Stimulated activated CD8-positive, alpha-beta memory T cell treated with anti-CD3 and anti-CD28 coated beads, Interleukin-7, amount 100 ng/mL, for 24 hours (primary cell): ENCODE measurements around the gene SLC29A1.

Experiments
- DNase-seq: peaks from one replicate; pipeline ENCODE4 v3.0.0-alpha.2; 2020; ENCODE audit warnings: low read depth

Gene SLC29A1

DNA sequence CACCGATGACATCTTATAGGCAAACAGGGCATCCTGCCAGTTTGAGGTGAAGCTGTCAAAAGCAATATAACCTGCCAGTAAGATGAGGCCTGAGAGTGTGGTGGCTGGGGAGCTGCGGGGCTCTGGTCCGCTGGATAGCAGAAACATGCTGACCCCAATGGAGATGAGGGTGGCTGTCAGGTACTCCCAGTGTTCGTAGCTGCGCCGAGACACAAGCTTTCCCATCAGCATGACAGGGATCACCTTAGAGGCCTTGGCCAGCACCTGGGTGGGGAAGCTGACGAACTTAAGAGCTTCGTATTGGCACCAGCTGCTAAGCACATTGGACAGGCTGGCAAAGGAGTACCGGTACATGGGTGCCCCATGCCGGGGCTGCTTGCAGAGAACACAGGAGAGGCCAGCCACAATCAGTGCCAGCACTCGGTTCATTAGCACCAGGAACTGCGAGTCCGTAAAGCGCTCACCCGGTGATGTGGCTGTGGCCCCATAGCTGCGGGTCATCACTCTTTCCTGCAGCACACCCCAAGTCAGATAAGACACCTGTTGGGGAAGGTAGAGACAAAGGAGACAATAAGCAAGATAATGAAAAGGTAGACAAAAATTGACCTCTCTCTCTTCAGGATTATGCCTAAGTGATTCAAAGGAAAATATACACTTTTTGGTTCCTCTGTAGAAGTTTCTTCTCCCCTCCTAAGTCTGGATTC lies 31.9 kb downstream of the SLC29A1 start:
- no peak for DNase-seq

DNA sequence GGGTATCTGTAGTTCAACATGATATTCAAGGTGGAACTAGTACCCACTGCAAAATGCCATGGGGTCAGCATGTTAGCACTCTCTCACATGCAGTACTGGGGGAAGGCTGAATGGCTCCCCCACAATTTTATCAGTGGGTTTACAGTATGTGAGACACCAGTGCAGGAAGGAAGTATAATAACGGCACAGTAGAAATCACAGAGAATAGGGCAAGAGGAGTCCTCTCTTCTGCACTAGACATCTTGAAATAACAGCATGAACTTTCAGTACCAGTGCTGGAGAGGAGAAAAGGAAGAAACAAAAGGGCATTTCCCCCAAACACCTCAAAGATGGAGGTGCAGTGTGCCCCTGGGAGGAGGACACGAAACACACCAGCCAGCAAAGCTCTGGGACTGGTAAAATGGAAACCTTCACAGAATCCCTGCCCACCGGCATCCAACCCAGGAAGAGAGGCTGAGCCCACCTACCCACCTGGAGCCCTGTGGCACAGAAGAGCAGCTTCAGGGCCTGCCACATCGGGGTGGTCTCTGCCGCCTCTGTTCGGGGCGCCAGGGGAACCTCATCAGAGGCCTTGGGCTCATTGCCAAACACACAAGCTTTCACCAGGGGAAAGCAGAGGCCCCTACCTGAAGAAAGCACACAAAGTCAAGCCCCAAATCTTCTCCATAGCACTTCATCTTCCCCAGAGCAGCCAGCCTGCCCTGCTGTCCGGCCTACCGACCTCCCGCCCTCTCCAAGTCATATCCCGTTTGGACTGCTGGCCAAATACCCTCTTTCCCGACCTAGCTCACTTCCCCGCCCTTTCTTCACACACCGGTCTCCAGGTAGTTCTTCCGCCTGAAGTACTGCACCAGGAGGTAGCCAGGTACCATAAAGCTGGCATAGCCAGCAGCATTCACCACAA lies 32.7 kb downstream of the SLC29A1 start:
- DNase-seq: no peak

DNA sequence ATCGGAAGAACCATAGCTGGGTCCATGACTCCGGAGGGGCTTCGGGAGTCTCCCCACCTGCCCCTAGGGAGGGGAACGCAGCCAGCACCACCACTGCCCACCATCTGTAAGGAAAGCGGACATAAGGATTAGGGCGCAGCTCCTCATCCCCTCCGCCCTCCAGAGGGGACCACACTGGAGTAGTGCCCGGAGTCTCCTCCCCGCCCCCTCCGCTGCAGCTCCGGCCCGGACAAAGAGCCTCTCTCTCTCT lies 33.3 kb downstream of the SLC29A1 start:
- DNase-seq: no peak

DNA sequence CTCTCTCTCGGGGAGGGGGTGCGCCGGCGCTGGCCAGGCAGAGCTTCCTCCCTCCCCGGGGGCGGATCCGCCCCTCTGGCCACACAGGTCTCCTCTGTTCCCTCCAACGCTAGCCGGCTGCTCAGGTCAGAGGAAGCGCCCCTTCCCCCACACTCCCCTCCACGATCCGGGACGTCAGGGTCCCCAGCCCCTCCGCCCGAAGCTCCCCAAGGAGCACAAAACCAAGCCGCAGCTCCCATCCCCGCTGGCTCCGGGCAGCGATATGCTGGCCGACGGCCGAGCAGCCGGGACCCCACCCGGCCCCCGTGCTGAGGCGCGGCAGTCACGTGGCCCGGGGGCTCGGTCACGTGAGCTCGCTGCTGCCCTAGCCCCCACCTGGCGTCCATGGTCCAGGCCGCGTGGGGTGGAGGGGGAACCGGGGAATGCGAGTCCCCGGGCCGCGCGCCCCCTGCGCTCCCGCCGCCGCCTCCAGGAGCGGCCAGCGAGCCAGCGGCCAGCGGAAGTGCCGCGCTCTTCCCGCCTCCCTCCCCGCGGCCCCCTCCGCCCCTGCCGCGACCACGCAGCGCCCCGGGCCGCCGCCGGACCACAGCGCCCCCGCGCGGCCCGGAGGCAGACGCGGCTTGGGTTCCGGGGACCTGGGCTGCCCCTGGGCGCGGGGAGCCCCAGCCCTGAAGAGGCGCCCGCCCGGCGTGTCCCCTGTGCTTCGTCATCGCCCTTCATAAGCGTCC lies 33.8 kb downstream of the SLC29A1 start, which contains the start of gene SLC35B2:
Gene SLC35B2, minus strand, starts transcription at position 504 of the 728 bp plus-strand sequence. Its CDS starts 118 bp downstream, at position 386.
- no peak for DNase-seq

DNA sequence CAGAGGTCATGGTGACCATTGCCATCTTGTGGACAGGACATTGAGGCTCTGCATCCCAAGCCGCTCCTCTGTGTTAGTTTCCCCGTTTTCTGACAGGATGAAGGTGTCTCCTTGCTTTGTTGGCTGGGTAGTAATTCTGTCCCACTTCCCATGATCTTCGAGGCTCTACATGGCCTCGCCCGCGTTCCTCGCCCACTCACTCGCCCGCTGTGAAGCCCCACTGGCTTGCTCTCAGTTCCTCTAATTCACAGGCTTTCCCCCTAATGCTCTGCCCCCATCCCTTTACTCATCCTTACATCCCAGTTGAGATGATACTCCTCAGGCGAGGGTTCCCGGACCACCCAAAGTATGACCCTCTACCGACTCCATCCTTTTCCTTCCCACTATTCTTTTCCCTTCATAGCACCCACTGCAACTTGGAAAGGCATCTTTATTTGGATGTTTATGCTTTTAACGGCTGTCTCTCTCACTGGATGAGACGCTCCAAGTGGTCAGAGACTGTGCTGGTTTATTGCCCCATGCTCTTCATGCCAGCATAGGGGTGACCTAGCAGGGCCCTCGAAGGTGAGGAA lies 34.4 kb downstream of the SLC29A1 start:
- no peak for DNase-seq

DNA sequence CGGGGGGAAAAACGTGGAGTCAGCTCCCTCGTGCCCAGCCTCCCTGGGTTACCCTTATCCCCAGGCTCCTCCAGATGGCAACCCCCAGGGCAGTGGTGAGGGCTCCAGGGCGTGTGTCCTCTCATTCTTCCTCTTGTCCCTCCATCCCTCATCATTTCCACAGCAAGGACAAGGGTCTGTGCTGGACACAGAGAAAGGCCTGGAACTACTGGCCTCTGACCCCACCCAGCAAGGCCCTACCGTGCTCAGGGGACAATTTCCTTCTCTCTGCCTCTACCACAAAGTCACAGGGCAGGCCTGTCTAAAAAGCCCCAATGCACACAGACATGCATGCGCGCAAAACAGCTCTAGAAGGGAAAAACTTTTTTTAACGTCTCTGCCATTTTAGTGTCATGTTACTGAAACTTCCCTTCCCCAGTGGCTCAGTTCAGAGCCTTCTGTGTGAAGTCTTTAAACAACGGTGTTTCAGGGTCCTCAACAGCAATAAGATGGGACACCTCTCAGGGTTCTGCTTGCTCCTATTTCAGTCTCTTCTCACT lies 35.0 kb downstream of the SLC29A1 start:
- DNase-seq: no peak

DNA sequence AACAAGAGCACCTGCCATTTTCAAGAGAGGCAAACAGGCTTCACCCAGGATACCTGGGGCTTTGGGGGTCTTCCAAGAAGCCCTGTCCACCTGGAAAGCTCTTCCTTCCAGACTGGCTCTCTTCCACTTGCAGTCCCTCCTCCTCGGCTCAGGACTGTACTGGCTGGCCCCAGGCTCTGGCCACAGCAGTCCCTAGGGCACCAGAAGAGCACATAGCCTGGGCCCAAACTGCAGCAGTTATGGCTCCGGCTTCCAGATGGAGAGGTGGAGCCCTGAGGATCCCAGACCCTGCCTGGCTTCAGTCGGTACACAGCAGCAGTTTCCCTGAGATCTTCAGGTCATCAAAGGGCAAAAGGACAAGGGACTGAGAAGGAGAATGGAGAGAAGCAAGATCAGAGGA lies 35.5 kb downstream of the SLC29A1 start:
- no peak for DNase-seq

DNA sequence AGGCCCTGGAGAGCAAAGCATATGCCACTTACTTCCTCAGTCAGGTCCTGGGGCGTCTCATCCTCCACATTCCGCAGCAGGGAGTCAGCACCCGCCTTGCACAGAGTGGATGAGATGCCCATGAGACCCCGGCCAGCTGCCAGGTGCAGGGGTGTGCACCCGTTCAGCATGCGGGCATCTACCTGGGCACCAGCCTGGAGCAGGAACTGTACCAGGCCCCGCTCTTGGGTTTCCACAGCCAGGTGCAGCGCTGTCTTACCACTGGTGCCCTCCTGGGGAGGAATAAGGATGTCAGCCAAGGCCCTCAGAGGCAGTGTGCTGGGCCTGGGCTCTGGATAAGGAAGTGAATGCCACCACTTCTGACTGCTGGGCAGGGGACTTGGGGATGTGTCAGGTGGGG lies 36.6 kb downstream of the SLC29A1 start:
- DNase-seq: no peak

DNA sequence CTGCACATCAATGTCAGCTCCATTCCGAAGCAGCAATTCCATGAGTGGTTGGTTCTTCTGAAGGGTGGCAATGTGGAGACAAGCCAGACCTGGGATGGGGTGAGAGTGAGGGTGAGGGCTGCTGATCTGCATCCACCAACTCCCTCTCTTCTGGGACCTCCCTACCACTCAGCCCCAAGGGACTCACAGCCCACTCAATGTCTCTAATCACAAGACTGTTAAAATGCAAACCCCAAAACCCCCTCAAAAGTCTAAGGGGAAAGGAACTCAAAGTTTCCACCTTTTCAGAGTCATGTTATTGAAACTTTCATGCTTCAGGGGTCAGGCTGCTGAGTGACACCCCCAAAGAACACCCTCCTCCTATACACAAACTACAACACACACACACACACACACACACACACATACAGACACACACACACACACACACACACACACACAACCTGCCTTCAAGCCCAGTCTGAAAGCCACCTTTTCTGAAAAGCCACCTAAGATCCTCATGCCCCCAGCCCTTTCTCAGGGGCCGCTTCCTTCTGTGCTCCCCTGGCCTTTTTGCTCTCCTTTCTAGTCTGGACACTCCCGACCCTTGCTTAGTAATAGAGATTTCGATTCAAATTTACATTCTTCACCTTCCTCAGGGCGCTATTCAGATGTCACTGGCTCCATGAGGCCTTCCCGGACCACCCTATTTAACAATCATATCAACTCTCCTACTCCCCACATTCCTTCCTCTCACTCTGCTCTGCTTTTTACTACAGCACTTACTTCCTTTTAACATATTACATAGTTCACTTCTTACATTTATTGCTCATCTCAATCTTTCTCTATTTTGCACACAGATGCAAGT lies 37.3 kb downstream of the SLC29A1 start:
- DNase-seq: no peak

DNA sequence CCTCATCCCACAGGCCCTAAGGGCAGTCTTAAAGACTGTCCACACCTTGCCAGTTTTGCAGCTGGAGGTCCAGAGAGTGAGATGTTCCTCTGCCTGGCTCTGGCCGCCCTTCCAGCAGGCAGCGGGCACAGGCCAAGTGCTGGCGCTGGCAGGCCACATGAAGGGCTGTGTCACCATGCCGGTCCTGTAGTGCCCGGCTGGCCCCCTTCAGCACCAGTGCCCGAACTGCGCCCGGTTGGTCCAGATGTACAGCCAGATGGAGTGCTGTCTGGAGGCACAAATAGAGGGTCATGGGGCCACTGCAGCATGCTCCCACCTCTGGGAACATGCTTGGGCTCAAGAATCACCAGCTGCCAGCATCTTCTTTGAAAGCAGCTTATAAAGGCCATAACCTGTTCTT lies 38.2 kb downstream of the SLC29A1 start:
- DNase-seq: no peak

DNA sequence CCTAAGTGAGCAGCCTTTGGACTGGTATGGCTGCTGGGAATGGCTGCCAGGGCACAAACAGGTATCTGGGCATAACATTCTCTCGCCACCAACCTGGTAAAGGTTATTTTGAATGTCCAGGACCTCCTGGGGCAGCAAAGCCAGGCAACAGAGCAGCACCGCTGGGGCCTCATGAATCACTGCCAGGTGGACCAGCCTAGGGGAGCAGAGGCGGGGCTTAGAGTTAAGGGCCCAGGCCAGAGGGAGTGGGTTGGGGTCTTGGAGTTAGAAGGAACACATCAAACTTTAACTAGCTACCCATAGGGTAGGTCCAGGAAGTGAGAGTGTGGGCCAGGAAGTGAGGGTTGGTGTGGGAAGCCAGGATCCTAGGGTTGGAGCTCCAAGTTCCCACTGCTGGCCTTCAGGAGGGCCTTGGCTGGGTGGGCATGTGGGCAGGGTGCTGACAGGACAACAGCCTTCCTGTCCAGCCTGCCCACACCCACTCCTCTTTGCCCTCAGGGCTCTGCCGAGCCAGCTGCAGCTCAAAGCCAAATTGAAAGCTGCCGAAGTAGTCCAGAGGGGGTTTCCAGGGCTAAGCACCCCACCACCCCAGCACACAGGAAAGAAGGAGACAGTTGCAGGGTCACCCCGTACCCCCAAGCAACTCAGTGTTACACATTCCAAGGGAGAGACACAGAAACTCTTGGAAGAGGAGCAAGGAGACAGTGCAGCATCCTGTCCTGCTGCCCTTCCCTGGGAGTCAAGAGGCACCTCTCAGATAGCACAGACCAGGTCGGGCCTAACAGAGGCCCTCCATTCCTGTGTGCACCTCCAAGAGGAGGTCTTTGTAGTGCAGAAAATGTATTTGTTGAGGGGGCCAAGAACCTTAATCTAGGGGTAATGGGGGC lies 39.3 kb downstream of the SLC29A1 start:
- no peak for DNase-seq

DNA sequence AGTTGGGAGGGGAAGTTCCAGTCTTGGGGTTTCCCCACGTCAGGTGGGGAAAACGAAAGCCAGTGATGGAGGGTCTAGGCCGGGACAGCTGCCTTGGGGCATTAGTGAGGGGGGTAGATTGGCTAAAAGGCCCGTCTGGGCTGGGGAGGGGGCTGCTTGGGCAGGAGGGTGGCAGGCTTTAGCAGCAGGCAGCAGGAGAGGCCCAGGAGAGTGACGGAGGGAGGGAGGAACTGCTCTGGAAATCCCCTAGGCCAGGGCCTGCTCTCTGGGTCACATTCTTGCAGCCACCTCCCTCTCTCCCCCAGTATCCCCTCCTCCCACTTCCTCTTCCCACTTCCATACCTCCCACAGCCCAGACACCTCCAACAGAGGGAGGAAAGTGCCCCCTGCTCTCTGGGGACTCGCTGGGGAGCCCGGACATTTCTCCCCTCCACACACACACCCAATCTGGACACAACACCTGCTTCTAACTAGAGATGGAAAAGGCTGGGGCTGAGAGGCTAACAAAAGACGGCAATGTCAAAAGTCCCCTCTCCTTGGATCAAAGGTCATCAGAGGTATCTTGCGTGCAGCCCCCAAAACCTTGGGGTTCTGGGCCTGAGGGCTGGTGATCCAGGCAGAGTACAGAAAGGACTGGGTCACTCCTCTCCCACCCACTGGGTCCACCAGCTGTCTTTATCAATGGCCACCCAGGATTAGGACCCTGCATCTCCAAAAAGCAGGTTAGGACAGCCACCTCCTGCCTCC lies 40.1 kb downstream of the SLC29A1 start:
- no peak for DNase-seq

DNA sequence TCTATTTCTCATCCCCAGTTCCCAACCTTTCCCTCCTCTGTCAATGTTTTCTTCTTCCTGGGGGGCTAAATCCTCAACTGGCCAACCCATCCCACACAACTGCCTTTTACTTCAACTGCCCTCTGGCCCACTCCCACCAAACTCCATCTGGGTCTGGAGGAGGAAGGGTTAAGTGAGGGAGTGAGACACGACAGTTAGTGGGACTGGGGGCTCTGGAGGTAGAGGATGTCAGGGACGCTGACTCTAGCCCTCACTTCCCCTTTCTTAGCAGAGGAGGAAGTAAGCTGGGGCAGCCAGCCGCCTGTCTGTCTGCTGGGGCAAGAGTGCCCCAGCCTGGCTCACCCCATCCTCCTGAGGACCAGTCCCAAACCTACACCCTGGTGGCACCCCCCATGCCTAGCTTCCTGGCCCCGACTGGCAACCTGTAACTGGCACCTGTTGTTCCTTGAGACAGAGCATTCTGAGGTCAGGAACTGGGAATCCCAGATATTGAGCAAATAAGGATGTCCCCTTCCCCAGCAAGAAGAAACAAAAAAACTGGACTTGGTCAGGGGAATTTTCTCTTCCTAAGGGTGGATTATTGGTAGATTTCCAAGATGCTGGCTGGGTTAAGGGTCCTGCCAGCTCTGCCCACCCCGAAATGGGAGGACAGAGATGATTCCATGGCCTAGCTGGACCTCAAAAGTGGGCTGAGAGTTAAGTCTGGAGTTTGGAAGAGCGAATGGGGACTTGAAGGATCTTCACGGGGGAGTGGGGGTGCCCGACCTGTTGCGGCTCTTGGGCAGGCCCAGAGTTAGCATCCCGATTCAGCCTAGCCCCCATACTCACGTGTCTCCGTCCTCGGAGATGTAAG lies 41.0 kb downstream of the SLC29A1 start:
- DNase-seq: no peak

DNA sequence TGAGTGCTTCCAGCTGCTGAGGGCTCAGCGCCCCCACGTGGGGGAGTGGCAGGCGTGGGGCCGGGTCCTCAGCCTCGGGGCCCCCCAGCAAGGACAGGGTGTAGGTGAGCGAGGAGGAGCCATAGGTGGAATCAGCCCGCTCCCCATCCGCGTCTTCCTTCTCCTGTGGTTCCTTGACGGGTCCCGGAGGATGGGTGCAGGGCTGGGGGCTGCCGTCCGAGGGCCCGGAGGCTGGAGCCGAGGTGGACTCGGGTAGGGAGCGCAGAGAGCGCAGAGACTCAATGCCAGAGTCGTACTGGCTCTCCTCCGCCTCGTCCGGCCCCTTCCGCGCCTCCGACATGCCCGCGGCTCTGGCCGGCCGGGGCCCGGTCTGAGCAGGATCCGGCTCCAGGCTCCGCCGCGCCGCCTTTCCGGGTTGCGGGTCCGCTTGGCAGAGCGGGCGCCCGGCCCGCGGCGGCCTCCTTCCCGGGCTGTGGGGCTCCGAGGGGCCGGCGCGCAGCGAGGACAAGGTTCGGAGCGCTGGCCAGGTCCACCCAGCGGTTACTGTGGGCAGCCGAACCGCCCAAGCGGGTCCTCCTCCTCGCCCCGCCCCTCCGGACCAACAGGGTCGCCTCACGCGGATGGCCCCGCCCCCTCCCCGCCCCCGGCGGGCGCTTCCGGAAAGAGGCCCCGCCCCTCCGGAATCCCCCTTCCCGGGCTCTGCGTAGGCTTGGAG lies 41.8 kb downstream of the SLC29A1 start, which contains the start of gene NFKBIE:
Gene NFKBIE, minus strand, starts transcription at position 545 of the 715 bp plus-strand sequence. Its CDS starts 205 bp downstream, at position 340.
- DNase-seq: peak; percentile 93

DNA sequence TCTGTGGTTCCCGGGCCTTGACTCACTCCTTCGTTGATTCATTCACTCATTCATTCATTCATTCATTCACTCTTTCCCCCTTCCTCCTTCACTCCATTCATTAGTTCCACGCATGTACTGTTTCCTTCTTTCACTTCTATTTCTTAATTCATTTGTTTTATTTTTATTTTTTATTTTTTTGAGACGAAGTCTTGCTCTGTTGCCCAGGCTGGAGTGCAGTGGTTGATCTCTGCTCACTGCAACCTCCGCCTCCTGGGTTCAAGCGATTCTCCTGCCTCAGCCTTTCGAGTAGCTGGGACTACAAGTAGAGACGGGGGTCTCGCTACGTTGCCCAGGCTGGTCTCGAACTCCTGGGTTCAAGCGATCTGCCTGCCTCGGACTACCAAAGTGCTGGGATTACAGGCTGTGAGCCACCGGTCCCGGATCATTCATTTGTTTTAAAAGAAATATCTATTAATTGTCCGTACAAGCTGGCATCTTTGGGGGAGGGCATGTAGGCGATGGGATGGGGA lies 42.4 kb downstream of the SLC29A1 start:
- no peak for DNase-seq

DNA sequence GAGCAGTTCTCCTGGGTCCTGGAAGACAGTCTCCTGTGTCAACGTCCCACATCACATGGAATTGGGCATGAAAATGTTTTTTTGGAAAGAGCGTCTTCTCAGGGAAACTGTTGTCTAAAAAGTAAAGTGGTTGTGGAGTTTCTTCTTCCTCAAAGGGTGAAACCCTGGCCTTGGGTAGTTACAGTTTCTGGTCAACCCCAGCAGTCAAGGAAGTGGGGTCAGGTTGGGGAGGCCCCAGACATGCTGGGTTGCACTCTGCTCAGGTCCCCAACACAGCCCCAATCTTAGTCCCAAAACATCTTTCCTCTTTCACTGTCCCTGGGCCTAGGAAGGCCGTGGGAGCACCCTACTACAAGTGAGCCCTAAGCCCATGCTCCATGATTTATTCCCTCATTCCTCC lies 43.0 kb downstream of the SLC29A1 start:
- no peak for DNase-seq

DNA sequence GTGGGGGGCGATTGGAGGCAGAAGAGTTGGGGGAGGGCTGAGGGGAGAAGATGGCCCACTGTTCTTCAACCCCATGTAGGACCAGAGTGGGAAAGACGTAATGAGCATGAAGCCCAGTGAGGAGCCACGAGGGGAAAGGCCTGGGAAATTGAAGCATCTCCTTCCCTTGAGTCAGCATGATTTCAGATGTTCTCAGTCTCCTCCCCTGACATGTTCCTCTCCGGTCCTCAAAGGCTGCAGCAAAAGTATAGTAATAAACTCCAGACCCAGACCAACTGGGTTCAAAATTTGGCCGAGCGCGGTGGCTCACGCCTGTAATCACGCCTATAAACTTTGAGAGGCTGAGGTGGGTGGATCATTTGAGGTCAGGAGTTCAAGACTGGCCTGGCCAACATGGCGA lies 43.9 kb downstream of the SLC29A1 start:
- no peak for DNase-seq
